Measurements from ENCODE around the gene AFF2.

Gene AFF2

DNA sequence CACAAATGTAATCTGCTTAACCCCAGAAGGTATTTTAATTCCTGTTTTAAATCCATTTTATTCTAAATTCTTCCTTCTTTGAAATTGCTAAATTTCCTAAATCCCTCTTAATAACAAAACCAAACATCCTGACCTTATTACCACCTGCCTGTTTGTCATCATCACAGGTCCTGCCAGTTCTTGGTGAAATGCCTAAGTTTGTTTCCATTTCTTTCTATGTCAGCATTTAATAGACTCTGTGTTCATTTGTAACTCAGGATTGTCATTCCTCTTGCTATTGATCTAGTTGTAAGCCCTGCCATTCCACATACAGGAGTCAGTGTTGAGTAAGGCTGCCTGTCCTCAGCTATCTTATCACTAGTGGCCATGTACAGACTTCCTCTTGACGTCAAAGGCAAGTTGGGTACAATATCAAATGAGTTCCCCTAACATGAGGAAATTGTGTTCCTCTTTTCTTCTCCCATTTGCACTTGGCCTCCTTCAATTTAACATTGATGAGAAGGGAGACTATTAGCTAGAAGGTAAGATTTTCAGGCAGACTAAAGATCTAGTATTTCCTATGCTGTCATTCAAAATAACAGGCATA is 440.1 kb downstream of the AFF2 start:
- no peak for DNase-seq

DNA sequence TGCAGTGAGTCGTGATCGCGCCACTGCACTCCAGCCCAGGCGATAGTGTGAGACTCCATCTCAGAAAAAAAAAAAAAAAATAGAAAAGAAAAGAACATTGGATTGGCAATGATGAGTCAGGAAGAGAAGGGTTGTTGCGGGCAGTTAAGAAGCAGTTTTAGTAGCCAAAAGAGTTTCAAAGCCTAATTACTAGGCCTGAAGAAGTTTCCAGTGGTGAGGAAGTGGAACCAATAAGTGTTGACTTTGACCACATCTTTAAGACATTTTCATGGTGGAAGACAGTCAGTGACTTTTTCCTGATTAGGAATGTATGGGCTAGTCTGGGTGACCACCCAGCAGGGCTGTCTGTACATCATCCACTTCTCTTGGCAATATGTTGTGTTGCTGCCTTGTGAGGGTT is 442.3 kb downstream of the AFF2 start:
- no peak for DNase-seq

DNA sequence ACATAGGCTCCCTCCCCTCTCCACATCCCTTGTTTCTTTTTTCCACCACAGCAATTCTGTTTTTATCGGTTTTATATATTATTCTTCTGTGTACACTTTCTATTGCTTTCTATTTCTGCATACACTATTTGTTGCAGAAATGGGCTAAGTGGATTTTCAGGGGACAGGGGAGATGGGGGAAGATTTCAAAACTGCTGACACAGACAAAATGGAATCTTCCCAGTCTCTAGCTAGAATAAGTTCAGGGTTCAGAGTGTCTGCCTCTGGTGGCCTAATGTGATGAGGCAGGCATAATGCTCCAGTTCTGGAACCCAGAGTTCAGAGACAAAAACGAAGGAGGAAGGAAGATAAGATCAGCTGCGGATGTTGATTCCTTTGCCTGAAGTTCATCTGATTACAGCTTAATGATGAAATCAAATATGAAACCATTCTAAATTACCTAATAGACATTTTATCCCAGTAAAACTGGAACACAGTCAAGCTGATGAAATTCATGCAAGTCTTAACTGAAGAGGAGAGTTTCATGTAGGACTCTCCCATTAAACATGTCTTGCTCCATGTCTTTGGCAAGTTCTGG is 447.1 kb downstream of the AFF2 start:
- DNase-seq: no peak

DNA sequence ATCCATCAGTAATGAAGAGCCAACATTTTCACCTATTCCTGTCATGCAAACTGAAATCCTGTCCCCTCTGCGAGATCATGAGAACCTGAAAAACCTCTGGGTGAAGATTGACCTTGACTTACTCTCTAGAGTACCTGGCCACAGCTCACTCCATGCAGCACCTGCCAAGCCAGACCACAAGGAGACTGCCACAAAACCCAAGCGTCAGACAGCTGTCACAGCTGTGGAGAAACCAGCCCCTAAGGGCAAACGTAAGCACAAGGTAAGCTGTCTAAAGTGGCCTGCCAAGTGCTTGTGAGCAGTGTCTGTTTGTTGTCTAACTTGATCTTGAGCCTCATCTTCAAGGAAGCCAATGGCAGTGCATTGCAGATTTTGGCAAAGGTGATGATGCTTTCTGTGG is 455.9 kb downstream of the AFF2 start:
- DNase-seq: no peak

DNA sequence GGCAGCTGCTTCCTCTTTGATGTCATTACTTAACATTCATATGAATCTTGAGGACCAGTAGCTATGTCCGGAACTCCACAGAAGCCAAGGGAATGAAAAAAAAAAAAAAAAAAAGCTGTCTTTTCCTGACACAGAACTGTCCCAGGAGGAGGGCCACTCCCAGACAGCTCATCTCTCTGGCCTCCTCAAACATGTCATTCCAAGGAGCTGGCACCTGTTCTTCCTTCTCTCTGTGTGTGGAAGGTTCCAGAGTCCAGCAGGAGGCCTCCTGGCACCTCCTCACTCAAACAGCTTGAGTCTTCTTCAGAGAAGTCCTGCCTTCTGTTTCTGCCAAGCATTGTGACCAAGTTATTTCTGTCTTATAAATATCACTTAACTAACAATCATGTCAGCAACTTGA is 458.5 kb downstream of the AFF2 start:
- no peak for DNase-seq

DNA sequence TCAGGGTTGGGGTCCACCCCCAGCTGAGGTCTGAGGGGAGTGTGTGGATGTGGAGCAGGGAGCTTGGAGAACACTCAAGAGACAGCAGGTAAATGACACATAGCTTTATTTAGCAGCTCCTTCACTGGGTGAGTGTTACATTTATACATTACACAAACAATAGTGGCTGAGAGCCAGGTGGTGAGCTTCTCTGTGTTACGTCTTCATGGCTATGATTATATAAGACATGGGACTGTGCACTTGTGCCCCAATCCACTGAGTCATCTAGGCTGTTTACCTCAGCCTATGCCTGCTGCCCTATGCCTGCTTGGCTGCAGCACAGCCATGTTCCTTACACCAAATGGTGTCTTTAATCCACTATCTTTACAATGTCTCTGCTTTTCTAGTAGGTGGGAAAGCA is 459.6 kb downstream of the AFF2 start:
- DNase-seq: no peak

DNA sequence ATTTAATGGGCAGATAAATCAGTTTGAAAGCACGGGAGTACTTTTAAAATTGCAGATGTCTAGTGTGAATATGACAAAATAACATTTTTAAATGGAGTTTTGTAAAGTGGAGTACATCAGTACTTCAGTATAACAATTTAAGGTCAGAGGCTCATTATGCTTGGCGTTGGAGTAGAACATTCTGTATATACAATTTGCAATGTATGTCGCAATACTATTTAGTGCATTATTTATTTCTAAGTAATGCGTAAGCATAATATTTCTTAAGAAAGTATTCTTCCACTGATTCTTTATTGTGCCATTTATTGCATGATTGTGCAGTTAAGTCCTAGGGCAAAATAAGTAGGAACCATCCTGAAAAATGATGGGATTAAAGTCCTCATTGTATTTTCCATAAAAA is 461.6 kb downstream of the AFF2 start:
- no peak for DNase-seq

DNA sequence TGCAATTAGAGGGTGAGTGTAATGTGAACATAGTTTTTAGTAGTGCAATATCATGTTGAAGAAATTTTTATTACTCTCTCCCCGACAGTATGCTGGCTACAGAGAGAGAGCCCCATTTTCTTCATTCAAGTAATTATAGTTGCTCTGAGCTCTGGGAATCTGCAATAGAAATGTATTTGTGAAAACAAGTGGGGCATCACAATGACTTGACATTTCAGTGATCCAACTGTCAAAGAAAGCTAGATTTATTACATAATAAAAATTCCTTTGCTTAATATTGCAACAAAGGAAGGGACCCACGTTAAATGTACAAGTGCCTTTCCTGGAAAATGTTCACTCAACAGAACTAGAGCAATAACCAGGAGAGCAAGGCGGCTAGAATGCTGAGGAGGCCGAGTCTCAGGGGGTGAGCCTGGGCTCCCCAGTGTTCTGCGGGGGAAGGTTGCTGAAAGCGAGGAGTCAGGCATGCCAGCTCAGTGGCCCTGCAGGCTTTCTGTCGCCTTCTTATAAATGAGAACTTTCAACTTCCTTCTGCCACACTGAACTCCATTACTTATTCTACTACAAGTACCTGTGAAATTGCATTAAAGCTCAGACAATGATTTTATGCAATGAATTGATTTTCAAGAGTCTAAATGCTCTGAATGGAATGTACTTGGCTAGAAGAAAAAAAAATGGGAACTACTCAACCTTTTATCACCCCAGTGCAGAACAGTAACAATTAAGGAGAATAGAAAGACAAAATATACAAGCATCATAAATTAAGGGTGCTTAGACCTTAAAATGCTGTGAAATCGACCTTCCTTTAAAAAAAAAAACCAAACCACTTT is 476.4 kb downstream of the AFF2 start:
- DNase-seq: no peak

DNA sequence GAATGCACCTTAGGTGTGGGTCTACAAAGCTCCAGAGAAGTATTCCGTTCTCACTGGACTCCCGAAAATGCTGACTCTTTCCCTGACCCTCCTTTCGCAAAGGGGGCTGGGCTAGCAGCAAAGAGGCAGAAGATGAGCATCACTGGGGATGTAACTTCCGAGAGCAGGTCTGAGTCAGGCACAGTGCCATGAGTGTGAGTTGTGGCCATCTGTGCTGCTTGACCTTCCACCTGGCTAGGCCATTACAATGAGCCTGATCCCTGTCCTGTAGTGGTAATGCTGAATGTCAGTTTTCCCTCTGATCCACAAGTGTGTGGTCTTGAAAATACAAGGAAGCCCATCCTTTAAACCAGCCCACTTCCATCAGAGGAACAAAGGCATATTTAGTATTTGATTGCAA is 479.4 kb downstream of the AFF2 start:
- DNase-seq: no peak

DNA sequence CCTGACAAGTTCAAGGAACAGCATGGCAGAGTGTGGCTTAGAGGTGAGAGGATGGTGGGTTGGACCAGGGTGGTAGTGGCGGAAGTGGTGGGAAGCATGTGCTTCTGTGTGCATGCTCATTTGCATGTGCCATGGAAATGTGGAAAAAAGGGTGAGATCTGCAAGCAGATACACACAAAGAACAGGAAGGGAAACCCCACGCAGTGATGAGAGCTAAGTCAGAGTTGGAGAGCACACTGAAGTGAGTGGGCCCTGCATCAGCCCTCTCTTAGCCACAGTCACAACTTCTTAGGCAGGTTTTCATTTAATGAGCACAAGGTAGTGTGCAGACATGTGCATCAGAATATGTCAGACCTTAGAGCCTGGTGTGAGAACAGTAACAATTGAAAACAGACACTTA is 483.8 kb downstream of the AFF2 start:
- DNase-seq: no peak

DNA sequence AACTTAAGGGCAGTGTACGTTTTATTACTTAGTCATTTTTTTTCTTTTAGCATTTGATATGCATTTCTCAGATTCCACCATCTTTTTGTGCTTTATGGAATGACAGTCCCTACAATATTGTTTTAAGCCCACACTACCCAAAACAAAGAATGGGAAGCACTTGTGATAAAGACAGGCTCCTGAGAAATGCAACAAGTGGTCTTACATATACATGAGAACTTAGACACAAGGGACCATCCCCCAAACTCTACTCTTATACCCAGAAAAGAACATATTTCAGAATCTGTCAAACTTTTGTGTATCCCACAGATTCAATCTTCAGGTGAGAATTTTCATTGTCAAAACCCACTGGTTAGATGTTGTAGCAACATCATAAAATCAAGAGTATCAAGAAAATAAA is 491.1 kb downstream of the AFF2 start:
- no peak for DNase-seq

DNA sequence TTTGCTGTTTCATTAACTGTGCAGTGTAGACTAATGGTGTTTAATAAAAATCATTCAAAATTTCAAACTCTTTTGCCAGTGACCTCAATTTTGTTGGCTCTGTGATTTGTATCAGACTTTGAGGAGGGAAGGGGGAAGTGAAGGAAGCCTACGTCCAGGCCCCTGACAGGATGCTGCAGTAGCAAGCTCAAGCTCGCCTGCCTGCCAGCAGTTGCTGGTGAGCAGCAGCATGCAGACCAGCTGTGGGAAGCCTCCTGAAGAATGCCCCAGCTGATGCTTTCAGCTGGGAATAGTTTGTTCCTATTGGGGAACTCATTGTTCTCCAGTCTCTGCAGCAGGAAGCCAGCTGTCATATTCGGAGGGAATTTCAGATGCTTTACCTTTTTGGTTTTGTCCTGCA is 495.2 kb downstream of the AFF2 start:
- no peak for DNase-seq

DNA sequence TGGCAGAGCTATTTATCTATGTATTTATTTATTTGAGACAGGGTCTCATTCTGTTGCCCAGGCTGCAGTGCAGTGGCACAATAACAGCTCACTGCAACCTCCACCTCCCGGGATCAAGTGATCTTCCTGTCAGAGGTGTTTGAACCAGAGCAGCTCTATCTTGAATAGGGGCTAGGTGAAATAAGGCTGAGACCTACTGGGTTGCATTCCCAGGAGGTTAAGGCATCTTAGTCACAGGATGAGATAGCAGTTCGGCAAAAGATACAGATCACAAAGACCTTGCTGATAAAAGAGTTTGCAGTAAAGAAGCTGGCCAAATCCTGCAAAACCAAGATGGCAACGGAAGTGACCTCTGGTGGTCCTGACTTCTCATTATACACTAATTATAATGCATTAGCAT is 501.9 kb downstream of the AFF2 start:
- DNase-seq: no peak

DNA sequence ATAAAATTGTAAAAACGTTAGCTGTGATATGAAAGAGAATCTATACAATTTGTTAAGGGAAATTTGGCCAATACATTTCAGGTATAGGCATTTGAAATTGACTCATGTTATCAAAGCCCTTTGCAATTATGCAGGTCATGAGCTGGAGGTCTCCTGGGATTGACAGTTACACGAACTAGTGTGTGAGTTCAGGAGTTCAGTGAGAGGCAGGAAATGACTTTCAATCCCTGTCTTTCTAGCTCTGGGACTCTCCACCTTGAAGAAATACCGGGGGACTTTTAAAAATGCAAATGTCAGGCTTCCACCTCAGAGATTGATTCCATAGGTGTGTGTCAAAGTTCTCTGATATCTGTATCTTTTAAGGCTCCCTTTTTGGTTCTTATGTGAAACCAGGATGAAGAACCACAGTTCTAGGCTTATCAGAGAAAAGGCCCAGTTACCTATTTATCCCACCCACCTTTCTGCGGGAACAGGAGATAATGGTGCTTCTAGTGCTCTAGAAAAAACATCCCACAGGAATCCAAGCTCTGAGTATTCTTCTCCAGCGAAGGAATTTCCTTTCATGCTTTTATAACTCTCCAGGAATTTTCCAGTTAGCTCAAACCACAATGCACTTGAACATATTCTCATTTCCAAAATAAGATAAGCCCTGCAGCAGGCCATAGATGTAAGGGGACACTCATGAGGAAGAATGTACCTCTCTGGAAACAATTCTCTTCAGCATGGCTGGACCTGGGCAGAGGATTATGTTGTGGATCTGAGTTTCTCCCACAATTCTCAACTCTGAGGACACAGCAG is 503.6 kb downstream of the AFF2 start:
- DNase-seq: no peak

DNA sequence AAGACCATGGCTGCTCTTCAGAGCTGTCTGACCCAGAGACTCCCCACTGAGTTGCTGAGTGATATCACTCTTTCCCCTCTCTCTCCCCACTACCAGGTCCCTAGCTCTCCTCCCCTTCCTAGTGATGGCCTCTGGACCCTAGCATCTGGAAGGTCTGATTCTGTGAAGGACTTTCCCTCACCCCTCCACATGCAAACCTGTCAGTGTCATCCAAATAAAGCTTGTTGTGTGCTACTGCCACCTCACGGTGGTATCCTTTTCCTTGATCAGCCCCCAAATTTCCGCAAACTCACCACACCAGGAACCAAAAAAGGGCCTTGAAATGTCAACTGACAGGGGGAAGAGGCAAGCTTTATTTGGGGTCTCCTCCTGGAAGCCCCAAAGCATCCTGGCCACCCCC is 504.5 kb downstream of the AFF2 start:
- no peak for DNase-seq

DNA sequence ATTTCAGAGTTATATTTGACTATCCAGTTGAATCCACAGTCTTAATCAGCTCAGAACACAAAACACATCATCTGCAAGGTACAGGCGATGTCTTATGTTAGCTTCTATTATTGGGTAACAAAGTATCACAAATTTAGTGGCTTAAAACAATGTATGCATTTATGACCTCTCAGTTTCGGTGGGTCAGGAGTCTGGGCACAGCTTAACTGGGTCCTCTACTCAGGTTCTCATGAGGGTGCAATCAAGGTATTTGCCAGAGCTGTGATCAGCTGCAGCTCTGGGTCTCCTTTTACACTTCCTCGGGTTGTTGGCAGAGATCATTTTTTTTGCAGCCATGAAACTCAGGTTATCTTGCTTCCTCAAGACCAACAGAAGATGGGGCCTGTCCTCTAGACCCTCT is 505.8 kb downstream of the AFF2 start:
- DNase-seq: no peak

DNA sequence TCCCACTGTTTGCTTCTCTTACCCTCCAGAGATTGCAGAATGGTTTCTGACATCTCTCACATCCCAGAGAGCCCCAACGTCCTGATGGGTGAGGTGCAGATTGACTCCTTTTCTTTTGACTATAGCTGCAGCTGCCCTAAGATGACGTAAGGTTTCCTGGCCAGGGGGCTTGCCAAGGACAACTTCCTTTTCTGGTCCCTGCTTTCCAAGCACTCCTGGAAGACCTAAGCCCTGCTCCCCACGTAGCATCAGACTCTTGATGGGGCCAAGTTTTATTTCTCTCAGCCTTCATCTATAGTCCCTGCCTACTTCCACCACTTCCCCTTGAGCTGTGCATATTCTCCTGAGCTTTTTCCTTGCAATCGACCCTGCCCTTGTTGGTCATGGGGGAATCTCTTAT is 507.0 kb downstream of the AFF2 start:
- no peak for DNase-seq

DNA sequence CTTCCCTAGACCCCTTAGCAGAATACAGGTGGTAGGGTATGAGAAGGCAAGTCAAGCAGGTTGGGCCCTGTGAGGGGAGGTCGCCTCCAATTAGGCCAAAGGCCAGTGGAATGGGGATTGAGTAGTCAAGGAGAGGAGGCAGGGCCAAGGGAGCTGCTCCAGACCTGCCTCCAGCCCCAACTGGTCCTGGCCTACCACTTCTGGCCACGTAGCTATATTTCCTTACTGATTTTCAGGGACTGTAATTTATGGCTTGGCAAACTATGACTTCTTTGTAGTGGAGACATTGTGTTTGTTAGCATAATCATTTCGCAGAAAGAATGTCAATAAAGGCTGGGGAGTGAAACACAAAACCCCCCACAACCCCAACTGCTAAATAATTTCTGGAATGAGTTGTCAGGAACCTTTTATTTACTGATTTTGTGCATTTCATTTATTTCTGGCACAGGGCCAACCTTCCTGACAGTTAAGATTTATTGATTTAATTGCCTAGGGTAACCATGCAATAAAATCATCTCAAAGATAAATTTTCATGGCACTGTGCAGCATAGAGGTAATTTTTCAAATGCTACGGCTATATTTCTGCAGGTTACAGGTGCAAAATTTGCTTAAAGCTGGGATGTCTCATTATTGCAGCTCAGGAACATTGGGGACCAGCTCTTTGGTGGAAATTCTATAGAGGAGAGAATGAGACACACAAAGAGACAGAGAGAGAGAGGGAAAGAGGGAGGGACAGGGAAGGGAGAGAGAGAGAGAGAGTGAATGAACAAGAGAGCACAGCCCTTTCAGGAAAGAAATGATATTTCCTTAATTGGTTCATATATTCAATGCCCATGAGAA is 509.8 kb downstream of the AFF2 start:
- no peak for DNase-seq

DNA sequence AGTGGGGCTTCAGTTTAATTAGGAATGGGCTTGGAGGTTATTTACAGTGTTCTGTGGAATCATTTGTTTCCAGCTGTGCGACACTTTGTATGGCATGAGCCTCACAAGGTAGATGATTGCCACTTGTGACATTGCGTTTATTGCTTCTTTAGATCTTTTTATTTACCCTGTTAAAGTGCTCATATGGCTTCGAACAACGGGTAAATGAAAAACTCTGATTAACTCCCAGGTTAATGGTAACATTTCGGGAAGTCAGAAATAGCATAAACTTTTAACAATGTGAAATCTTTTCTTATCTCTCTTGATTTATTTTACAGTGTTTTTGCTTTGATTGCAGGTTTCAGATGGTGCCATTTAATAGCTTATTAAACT is 510.4 kb downstream of the AFF2 start:
- no peak for DNase-seq

DNA sequence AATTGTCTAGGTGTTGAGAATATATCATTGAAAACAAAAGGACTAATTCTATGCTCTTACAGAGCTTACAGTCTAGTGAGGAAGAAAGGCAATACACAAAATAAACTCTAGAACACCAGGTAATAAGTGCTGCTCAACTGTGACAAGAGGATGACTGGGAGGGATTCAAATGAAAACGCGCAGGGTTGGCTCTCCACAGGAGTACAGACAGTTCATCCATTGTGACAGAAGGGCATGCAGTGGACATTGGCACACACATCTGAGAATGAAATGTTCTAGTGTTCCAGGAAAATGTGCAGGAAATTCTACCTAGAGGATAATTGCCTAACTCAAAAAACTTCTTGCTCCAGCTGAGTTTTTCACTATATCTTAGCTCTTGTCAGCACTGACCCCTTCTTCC is 512.7 kb downstream of the AFF2 start:
- DNase-seq: no peak

DNA sequence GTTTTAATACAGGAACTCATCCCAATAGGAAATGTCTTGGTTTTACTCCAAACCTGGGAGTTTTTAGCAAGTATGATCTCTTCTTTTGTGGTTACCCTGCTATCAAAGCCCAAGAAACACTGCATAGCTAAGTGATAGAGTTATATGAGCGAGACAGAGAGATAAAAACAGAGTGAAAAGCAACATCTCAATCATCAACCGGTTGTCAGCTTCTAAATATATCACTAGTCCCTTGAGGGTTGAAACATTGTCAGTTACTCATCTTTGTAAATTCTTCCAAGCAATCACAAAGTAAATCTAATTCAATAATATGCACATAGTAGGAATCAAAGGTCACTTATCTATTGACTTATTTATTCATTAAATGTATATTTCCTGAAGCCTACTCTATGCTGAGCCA is 520.7 kb downstream of the AFF2 start:
- DNase-seq: no peak

DNA sequence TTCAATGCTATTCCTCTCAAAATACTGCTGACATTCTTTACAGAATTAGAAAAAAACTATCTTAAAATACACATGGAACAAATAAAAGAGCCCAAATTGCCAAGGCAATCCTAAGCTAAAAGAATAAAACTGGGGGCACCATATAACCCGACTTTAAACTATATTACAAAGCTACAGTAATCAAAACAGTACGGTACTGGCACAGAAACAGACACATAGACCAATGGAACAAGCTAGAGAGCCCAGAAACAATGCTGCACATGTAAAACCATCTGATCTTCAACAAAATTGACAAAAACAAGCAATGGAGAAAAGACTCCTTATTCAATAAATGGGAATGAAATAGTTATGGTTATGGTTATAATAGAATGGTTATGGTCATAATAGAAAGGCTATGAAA is 522.1 kb downstream of the AFF2 start:
- no peak for DNase-seq

DNA sequence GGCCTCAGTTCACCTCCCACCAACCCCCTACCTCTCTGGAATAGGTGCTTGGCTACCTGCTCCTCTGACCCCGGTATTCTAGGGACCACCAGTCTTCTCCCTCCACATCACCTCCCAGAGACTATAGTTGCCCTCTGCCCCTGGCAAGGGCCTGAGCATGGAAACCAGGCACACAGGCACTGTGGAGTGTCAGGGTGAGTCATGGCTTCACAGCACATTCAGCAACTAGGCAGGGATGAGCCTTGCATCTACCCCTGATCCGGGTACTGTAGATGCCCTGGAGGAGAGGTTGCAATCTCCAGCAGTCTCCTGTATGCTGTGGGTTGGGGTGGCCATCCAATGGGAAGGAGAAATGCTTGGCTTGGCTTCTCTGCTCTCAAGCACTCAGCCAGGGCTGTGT is 532.0 kb downstream of the AFF2 start:
- DNase-seq: no peak
